Fibroblast of lung (primary cell): ENCODE results near the gene EIF3B. TPM values are rescaled to one million over a fixed set of nuclear protein-coding genes. Genes with fewer than 3 reads are reported as not detected.

Source experiments
- DNase-seq, 2 donors: peaks; one replicate each; pipeline versions ENCODE4 v3.0.0 to v3.0.0-alpha.2; 2010; ENCODE audit warnings: low read depth in 2 of 2
- H2AFZ ChIP-seq: 2 replicates; pipeline ENCODE4 v1.5.1; 2012; ENCODE audit warnings: low read length, control low read depth, inconsistent platforms
- H3K27ac ChIP-seq: 2 replicates; pipeline ENCODE4 v1.5.1; 2011; ENCODE audit warnings: low read length, control low read depth; ENCODE audit not compliant: insufficient read depth
- H3K27me3 ChIP-seq: 2 replicates; pipeline ENCODE4 v1.5.1; 2011; ENCODE audit warnings: mild to moderate bottlenecking, low read length; ENCODE audit not compliant: control insufficient read depth, insufficient read depth
- H3K36me3 ChIP-seq: 2 replicates; pipeline ENCODE4 v1.5.1; 2011; ENCODE audit warnings: low read length; ENCODE audit not compliant: control insufficient read depth, insufficient read depth
- H3K4me1 ChIP-seq: 2 replicates; pipeline ENCODE4 v1.5.1; 2011; ENCODE audit warnings: low read length; ENCODE audit not compliant: control insufficient read depth, insufficient read depth; ENCODE audit errors: extremely low read depth
- H3K4me2 ChIP-seq: 2 replicates; pipeline ENCODE4 v1.5.1; 2011; ENCODE audit warnings: low read length, control low read depth; ENCODE audit not compliant: insufficient read depth; ENCODE audit errors: extremely low read depth
- H3K4me3 ChIP-seq, 4 experiments: fragments of 200-600 bp in 1 of 4; sonication (generic) in 1 of 4; replicated peaks in 1 of 4; 2 replicates each; pipeline ENCODE4 v1.5.1; 2011 to 2016; ENCODE audit warnings: low read length in 4 of 4, low read depth in 3 of 4, mild to moderate bottlenecking in 3 of 4, control low read depth in 2 of 4, inconsistent platforms in 1 of 4, mixed read lengths in 1 of 4; ENCODE audit not compliant: insufficient read depth in 1 of 4; ENCODE audit errors: control extremely low read depth in 1 of 4
- H3K79me2 ChIP-seq: 2 replicates; pipeline ENCODE4 v1.5.1; 2012; ENCODE audit warnings: mild to moderate bottlenecking, low read length, inconsistent platforms; ENCODE audit not compliant: control insufficient read depth, insufficient read depth
- H3K9ac ChIP-seq: 2 replicates; pipeline ENCODE4 v1.5.1; 2011; ENCODE audit warnings: mild to moderate bottlenecking, low read length, control low read depth; ENCODE audit not compliant: insufficient read depth
- H3K9me3 ChIP-seq: 2 replicates; pipeline ENCODE4 v1.5.1; 2012; ENCODE audit warnings: low read depth, low read length; ENCODE audit not compliant: control insufficient read depth, insufficient read depth
- H4K20me1 ChIP-seq: 2 replicates; pipeline ENCODE4 v1.5.1; 2011; ENCODE audit warnings: low read length; ENCODE audit not compliant: control insufficient read depth, insufficient read depth; ENCODE audit errors: extremely low read depth
- CTCF ChIP-seq, 2 donors: IDR thresholded peaks in 1 of 2; conservative IDR thresholded peaks in 1 of 2; 1 replicate in 1 of 2; 2 replicates in 1 of 2; pipeline ENCODE4 v1.5.1; 2011 to 2012; ENCODE audit warnings: low read length in 2 of 2, control low read depth in 1 of 2, inconsistent platforms in 1 of 2, low read depth in 1 of 2, mild to moderate bottlenecking in 1 of 2
- EZH2 ChIP-seq: IDR thresholded peaks from 2 replicates; pipeline ENCODE4 v1.5.1; 2012; ENCODE audit warnings: low read length, control low read depth, mild to moderate bottlenecking; ENCODE audit errors: missing control alignments
- polyA plus RNA-seq, 2 donors: library from polyadenylated mRNA; depleted of rRNA in 1 of 2; stranded (reverse) in 1 of 2; unstranded in 1 of 2; fragments of >200 nt; gene quantifications; 2 replicates each; pipeline ENCODE4 v1.2.1, GENCODE V29; 2011 to 2012; ENCODE audit warnings: missing spikeins in 1 of 2
- total RNA-seq: library from RNA; depleted of rRNA; stranded (reverse); fragments of >200 nt; gene quantifications from 2 replicates; pipeline ENCODE4 v1.2.1, GENCODE V29; 2014

Gene EIF3B
- total and polyA plus RNA-seq, 2 donors (not counting 1 experiment from before 2014, with no cell fraction given) = 92.8 to 133 TPM

- H4K20me1 ChIP-seq = no peaks in the 10 kb centered on the region
- no peak for TF ChIP-seq CTCF (conservative IDR thresholded peaks at IDR 0.05 in 1 of 2, IDR thresholded peaks at IDR 0.05 in 1 of 2; ENCODE audit: low read depth in 1 of 2, low read length in 2 of 2)
- no peak for TF ChIP-seq EZH2
- H3K9ac ChIP-seq = no peak overlapping the region
- no peak overlapping the region for H2AFZ ChIP-seq
- H3K4me3 ChIP-seq = no peak overlapping the region
- no peaks in the 10 kb centered on the region for H3K36me3 ChIP-seq
- peaks cover 11% of the 10 kb centered on the region for H3K4me1 ChIP-seq
- no peak overlapping the region for H3K27ac ChIP-seq
- DNase-seq = no peak
- H3K9me3 ChIP-seq = no peaks in the 10 kb centered on the region
- peaks cover 2% of the 10 kb centered on the region for H3K79me2 ChIP-seq
- H3K27me3 ChIP-seq = no peaks in the 10 kb centered on the region
- H3K4me2 ChIP-seq = no peak overlapping the region
Measured at GRCh38 chr7:2405201-2405600, 50.6 kb downstream of the EIF3B start.

- H3K9me3 ChIP-seq = no peaks in the 10 kb centered on the region
- H3K9ac ChIP-seq = no peak overlapping the region
- no peak for DNase-seq
- H3K4me1 ChIP-seq = peaks cover 8% of the 10 kb centered on the region
- H3K4me2 ChIP-seq = no peak overlapping the region
- TF ChIP-seq CTCF (conservative IDR thresholded peaks at IDR 0.05 in 1 of 2, IDR thresholded peaks at IDR 0.05 in 1 of 2; ENCODE audit: low read depth in 1 of 2, low read length in 2 of 2) = no peak
- TF ChIP-seq EZH2 = no peak
- no peaks in the 10 kb centered on the region for H3K36me3 ChIP-seq
- H3K27me3 ChIP-seq = no peaks in the 10 kb centered on the region
- no peak overlapping the region for H3K4me3 ChIP-seq
- H3K79me2 ChIP-seq = peaks cover 2% of the 10 kb centered on the region
- H3K27ac ChIP-seq = no peak overlapping the region
- H4K20me1 ChIP-seq = no peaks in the 10 kb centered on the region
- no peak overlapping the region for H2AFZ ChIP-seq
Measured at GRCh38 chr7:2405601-2406345, 51.1 kb downstream of the EIF3B start.

GRCh38 chr7:2409745-2410414, 55.3 kb downstream of the EIF3B start:
- Histone ChIP-seq H3K9me3 (no peaks in the 10 kb centered on the region), H3K4me2 (no peak overlapping the region), H3K27me3 (no peaks in the 10 kb centered on the region), H3K9ac (no peak overlapping the region), H3K4me1 (peaks cover 4% of the 10 kb centered on the region), H3K4me3 (no peak overlapping the region), H4K20me1 (no peaks in the 10 kb centered on the region), H3K79me2 (no peaks in the 10 kb centered on the region), H3K27ac (no peak overlapping the region), H2AFZ (no peak overlapping the region), H3K36me3 (no peaks in the 10 kb centered on the region)
- DNase-seq = no peak
- no peak for TF ChIP-seq EZH2
- TF ChIP-seq CTCF (conservative IDR thresholded peaks at IDR 0.05 in 1 of 2, IDR thresholded peaks at IDR 0.05 in 1 of 2; ENCODE audit: low read depth in 1 of 2, low read length in 2 of 2) = no peak
